Measurements from ENCODE around the gene ATRX. TPM values are rescaled to one million over a fixed set of nuclear protein-coding genes. Genes with fewer than 3 reads are reported as not detected.
"Not testable (repeated sequence)": the region's sequence is repeated elsewhere in the genome, so short reads cannot be mapped to it uniquely, and the experiment has no call there.

The ATRX gene
- total RNA-seq, 2 experiments from 2014 or later = 48.2 to 66.3 TPM

DNA sequence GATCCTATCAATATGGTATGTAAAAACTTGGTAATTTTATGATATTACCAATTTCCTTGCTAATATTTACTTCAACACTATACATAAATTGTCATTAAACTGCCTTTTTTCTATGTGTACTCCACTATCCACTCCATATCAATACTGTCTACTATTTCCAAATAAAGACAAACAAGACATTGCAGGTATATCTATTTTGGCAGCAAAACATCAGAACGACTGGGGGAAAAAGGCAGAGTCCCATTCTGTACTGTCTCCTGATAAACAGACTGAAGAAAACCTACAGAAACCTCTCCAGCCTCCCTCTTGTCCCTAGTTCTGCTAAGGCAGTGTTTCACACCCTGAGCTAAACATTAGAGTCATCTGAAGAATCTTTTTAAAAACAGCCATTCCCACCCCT lies 96.6 kb downstream of the ATRX start:
- ChIA-PET CTCF (ENCODE audit: unreplicated experiment) (no interaction called here), POLR2A (interaction anchor here (0.6 kb wide), 1 partner anchor 126 kb away, joined by 5 read pairs; no protein-coding TSS in a partner anchor)
- H3K27ac ChIP-seq (ENCODE audit: low read depth, low read length, poor library complexity, severe bottlenecking) = no peak overlapping the region

DNA sequence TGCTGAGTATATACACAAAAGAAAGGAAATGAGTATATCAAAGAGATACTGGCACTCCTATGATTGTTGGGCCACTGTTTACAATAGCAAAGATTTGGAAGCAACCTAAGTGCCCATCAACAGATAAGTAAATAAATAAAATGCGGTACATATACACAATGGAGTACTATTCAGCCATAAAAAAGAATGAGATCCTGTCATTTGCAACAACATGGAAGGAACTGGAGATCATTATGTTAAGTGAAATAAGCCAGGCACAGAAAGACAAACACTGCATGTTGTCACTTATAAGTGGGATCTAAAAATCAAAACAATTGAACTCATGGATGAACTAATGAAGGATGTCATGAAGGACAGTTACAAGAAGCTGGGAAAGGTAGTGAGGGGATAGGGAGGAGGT lies 100.3 kb downstream of the ATRX start:
- H4K20me1 ChIP-seq (ENCODE audit: insufficient read depth, low read length); intact Hi-C loops (cut with micrococcal nuclease; ENCODE audit: unreplicated experiment); POLR2A ChIA-PET; H2AFZ ChIP-seq (ENCODE audit: low read length); DNase-seq (ENCODE audit: low spot score); H3K27ac ChIP-seq (ENCODE audit: low read depth, low read length, poor library complexity, severe bottlenecking); H3K79me2 ChIP-seq (ENCODE audit: insufficient read depth, low read depth, low read length); BruUV-seq (replicated peaks); H3K4me1 ChIP-seq (ENCODE audit: insufficient read depth, low read length, poor library complexity, severe bottlenecking); H3K4me2 ChIP-seq (ENCODE audit: low read length); H3K9me2 ChIP-seq (ENCODE audit: insufficient read depth, low read length); H3K9me3 ChIP-seq (ENCODE audit: low read length); CTCF ChIA-PET (ENCODE audit: unreplicated experiment); H3K4me3 ChIP-seq (ENCODE audit: low read depth, low read length, poor library complexity, severe bottlenecking): not testable (repeated sequence)
- peaks cover 45% of the 10 kb centered on the region for H3K36me3 ChIP-seq (ENCODE audit: insufficient read depth, low read length)

More for the DNA sequence above, 96.6 kb downstream of the ATRX start:
- TF ChIP-seq, protein P1, sequence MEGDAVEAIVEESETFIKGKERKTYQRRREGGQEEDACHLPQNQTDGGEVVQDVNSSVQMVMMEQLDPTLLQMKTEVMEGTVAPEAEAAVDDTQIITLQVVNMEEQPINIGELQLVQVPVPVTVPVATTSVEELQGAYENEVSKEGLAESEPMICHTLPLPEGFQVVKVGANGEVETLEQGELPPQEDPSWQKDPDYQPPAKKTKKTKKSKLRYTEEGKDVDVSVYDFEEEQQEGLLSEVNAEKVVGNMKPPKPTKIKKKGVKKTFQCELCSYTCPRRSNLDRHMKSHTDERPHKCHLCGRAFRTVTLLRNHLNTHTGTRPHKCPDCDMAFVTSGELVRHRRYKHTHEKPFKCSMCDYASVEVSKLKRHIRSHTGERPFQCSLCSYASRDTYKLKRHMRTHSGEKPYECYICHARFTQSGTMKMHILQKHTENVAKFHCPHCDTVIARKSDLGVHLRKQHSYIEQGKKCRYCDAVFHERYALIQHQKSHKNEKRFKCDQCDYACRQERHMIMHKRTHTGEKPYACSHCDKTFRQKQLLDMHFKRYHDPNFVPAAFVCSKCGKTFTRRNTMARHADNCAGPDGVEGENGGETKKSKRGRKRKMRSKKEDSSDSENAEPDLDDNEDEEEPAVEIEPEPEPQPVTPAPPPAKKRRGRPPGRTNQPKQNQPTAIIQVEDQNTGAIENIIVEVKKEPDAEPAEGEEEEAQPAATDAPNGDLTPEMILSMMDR (conservative IDR thresholded peaks at IDR 0.05; ENCODE audit: low read length) = no peak
- no peak for TF ChIP-seq EZH2phosphoT487 (IDR thresholded peaks at IDR 0.05; ENCODE audit: borderline replicate concordance, low read depth, low read length)
- intact Hi-C loops (cut with micrococcal nuclease; ENCODE audit: unreplicated experiment) = no loop called here
- H3K4me1 ChIP-seq (ENCODE audit: insufficient read depth, low read length, poor library complexity, severe bottlenecking) = peaks cover 13% of the 10 kb centered on the region
- H3K9me3 ChIP-seq (ENCODE audit: low read length) = no peaks in the 10 kb centered on the region
- H3K36me3 ChIP-seq (ENCODE audit: insufficient read depth, low read length) = peaks cover 49% of the 10 kb centered on the region
- H3K4me2 ChIP-seq (ENCODE audit: low read length) = no peak overlapping the region
- BruUV-seq (replicated peaks) = no TSS peak
- no peaks in the 10 kb centered on the region for H3K79me2 ChIP-seq (ENCODE audit: insufficient read depth, low read depth, low read length)
- H4K20me1 ChIP-seq (ENCODE audit: insufficient read depth, low read length) = no peaks in the 10 kb centered on the region
- no peak for DNase-seq (ENCODE audit: low spot score)
- no peak overlapping the region for H3K4me3 ChIP-seq (ENCODE audit: low read depth, low read length, poor library complexity, severe bottlenecking)
- H3K9me2 ChIP-seq (ENCODE audit: insufficient read depth, low read length) = no peaks in the 10 kb centered on the region
- no peak overlapping the region for H2AFZ ChIP-seq (ENCODE audit: low read length)

GRCh38 chrX:77679144-77679543 lies 106.9 kb downstream of the ATRX start:
- POLR2A ChIA-PET = no interaction called here
- TF ChIP-seq, protein P1 (conservative IDR thresholded peaks at IDR 0.05; ENCODE audit: low read length) = no peak
- TF ChIP-seq EZH2phosphoT487 (IDR thresholded peaks at IDR 0.05; ENCODE audit: borderline replicate concordance, low read depth, low read length) = no peak

More at GRCh38 chrX:77679144-77679543, 106.9 kb downstream of the ATRX start:
- intact Hi-C loops (cut with micrococcal nuclease; ENCODE audit: unreplicated experiment) = no loop called here
- no peaks in the 10 kb centered on the region for H3K4me1 ChIP-seq (ENCODE audit: insufficient read depth, low read length, poor library complexity, severe bottlenecking)
- CTCF ChIA-PET (ENCODE audit: unreplicated experiment) = no interaction called here
- no peak overlapping the region for H3K4me2 ChIP-seq (ENCODE audit: low read length)
- no peak overlapping the region for H3K27ac ChIP-seq (ENCODE audit: low read depth, low read length, poor library complexity, severe bottlenecking)
- no peak for DNase-seq (ENCODE audit: low spot score)
- no peak overlapping the region for H2AFZ ChIP-seq (ENCODE audit: low read length)
- H3K79me2 ChIP-seq (ENCODE audit: insufficient read depth, low read depth, low read length) = no peaks in the 10 kb centered on the region
- no peak overlapping the region for H3K4me3 ChIP-seq (ENCODE audit: low read depth, low read length, poor library complexity, severe bottlenecking)
- no peaks in the 10 kb centered on the region for H4K20me1 ChIP-seq (ENCODE audit: insufficient read depth, low read length)
- H3K9me2 ChIP-seq (ENCODE audit: insufficient read depth, low read length) = no peaks in the 10 kb centered on the region
- H3K36me3 ChIP-seq (ENCODE audit: insufficient read depth, low read length) = peaks cover 20% of the 10 kb centered on the region
- no peaks in the 10 kb centered on the region for H3K9me3 ChIP-seq (ENCODE audit: low read length)
- BruUV-seq (replicated peaks) = no TSS peak

Measured in OCI-LY7 (cell line).